ENCODE data around the gene PLEKHA7. TPM values are rescaled to one million over a fixed set of nuclear protein-coding genes. Genes with fewer than 3 reads are reported as not detected.

Gene PLEKHA7
- polyA plus RNA-seq, 1 experiment, result 0.05 TPM

DNA sequence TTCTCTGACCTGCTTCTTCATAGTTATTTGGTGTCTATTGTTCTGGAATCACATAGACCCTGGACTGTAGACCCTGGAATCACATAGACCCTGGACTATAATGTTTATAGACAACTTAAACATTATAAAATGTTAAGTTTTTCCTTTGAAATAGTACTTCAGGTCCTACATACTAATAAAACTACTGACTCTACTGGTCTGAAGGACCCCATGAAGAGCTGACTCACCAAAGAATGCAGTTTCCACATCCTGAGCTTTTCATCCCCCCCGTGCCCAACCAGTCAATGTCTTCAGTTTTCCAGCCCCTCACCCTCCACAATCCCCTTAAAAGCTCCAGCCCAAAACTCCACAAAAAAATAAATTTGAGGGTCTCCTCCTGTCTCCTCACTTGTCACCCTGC lies 6.6 kb upstream of the PLEKHA7 start:
- Histone ChIP-seq H3K27ac (ENCODE audit: low read depth, low read length) (no peak overlapping the region), H3K27me3 (ENCODE audit: control insufficient read depth, insufficient read depth, low read length) (peaks cover 9% of the 10 kb centered on the region), H3K9me3 (ENCODE audit: control insufficient read depth, insufficient read depth, low read length) (no peaks in the 10 kb centered on the region), H3K4me3 (ENCODE audit: low read depth, low read length) (no peak overlapping the region)
- no peak for DNase-seq (ENCODE audit: low read depth, low spot score)
- TF ChIP-seq, protein P1, sequence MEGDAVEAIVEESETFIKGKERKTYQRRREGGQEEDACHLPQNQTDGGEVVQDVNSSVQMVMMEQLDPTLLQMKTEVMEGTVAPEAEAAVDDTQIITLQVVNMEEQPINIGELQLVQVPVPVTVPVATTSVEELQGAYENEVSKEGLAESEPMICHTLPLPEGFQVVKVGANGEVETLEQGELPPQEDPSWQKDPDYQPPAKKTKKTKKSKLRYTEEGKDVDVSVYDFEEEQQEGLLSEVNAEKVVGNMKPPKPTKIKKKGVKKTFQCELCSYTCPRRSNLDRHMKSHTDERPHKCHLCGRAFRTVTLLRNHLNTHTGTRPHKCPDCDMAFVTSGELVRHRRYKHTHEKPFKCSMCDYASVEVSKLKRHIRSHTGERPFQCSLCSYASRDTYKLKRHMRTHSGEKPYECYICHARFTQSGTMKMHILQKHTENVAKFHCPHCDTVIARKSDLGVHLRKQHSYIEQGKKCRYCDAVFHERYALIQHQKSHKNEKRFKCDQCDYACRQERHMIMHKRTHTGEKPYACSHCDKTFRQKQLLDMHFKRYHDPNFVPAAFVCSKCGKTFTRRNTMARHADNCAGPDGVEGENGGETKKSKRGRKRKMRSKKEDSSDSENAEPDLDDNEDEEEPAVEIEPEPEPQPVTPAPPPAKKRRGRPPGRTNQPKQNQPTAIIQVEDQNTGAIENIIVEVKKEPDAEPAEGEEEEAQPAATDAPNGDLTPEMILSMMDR (IDR thresholded peaks at IDR 0.05; ENCODE audit: low read depth, low read length), result no peak
- ChIA-PET CTCF (no interaction called here), POLR2A (no interaction called here)

DNA sequence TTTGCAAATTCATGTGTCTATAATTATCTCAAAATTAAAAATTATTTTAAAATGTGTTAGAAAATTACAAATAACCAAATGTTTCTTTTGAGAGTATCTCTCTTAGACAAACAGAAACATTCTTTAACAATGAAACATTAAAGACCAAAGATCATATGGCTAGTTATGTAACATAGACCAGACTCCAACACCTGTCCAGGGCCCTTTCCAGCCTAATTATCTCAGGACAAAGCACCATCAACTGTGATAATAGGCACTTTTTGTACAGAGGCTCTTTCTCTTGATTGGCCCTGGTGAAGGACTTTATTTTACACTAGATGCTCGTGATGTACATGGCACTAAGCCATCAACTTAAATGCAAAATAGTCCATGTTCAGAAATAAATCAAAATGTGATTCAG lies 5.0 kb upstream of the PLEKHA7 start:
- DNase-seq (ENCODE audit: low read depth, low spot score), result no peak
- ChIA-PET POLR2A (no interaction called here), CTCF (no interaction called here)
- peaks cover 21% of the 10 kb centered on the region for H3K27me3 ChIP-seq (ENCODE audit: control insufficient read depth, insufficient read depth, low read length)
- H3K27ac ChIP-seq (ENCODE audit: low read depth, low read length), result no peak overlapping the region
- TF ChIP-seq, protein P1 (IDR thresholded peaks at IDR 0.05; ENCODE audit: low read depth, low read length), result no peak
- H3K4me3 ChIP-seq (ENCODE audit: low read depth, low read length), result no peak overlapping the region
- no peaks in the 10 kb centered on the region; the same call in 1 of the 2 replicates for H3K9me3 ChIP-seq (ENCODE audit: control insufficient read depth, insufficient read depth, low read length)

DNA sequence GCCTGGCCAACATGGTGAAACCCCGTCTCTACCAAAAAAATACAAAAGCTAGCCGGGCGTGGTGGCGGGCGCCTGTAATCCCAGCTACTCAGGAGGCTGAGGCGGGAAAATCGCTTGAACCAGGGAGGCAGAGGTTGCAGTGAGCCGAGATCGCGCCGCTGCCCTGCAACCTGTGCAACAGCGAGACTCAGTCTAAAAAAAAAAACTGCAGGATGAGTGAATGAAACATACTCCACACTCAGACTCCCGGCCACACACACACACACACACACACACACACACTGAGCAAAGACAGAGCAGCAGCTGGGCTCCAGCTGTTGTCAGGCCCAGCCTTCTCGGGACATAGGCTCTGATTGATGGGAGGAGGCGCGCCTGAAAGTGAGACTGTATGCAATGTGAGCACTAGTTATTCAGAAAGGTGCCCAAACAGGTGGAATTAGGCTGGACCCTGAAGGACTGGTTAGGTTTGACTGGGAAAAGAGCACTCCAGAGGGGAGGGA lies 1.5 kb upstream of the PLEKHA7 start:
- POLR2A ChIA-PET, result interaction anchor here (0.7 kb wide), 1 partner anchor 356 kb away, joined by 3 read pairs; no protein-coding TSS in a partner anchor
- TF ChIP-seq, protein P1 (IDR thresholded peaks at IDR 0.05; ENCODE audit: low read depth, low read length), result no peak
- CTCF ChIA-PET, result interaction anchor here (1.2 kb wide), 1 partner anchor 227 kb away, joined by 3 read pairs; no protein-coding TSS in a partner anchor
- Histone ChIP-seq H3K4me3 (ENCODE audit: low read depth, low read length) (no peak overlapping the region), H3K9me3 (ENCODE audit: control insufficient read depth, insufficient read depth, low read length) (no peaks in the 10 kb centered on the region; the same call in 1 of the 2 replicates), H3K27me3 (ENCODE audit: control insufficient read depth, insufficient read depth, low read length) (peaks cover 46% of the 10 kb centered on the region), H3K27ac (ENCODE audit: low read depth, low read length) (no peak overlapping the region)
- peak; percentile 8 for DNase-seq (ENCODE audit: low read depth, low spot score)

DNA sequence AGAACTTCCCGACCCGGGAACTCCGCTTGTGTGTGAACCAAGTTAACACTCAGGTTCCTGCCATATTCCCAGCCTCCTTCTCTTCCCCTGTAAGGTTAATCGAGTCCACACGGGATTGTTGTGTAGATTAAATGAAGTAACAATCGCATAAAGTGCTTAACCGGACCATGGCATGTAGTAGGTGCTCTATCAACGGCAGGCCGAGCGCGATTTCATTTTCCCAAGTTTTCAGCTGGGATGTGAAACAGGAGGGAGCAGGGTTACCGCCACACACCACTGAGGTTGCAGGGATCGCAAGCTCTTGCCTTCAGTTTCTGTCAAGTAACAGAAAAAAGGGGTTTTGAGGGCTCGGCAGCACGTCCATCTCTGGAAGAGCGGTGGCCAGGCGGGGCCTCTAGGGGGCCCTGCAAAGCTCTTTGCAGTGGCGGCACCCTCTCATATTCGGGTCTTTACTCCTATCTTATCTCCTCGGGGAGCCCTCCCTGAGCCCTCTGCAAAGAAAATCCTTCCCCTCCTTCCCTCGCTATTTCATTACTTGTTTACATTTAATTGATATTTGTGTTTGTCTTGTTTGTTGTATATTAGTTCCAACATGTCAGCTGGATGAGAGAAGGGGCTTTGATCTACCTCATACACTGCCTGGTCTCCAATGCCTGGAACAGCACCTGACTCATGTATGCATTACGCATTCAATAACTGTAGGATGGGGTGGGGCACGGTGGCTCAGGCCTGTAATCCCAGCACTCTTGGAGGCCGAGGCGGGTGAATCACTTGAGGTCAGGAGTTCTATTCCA lies 816 bp upstream of the PLEKHA7 start:
- H3K9me3 ChIP-seq (ENCODE audit: control insufficient read depth, insufficient read depth, low read length), result no peaks in the 10 kb centered on the region; the same call in 1 of the 2 replicates
- no peak overlapping the region for H3K27ac ChIP-seq (ENCODE audit: low read depth, low read length)
- H3K27me3 ChIP-seq (ENCODE audit: control insufficient read depth, insufficient read depth, low read length), result peaks cover 46% of the 10 kb centered on the region
- POLR2A ChIA-PET, result interaction anchor here (0.7 kb wide), 1 partner anchor 356 kb away, joined by 3 read pairs; no protein-coding TSS in a partner anchor
- TF ChIP-seq, protein P1 (IDR thresholded peaks at IDR 0.05; ENCODE audit: low read depth, low read length), result peak; percentile 18; the same call in 1 of the 2 replicates
- no peak overlapping the region for H3K4me3 ChIP-seq (ENCODE audit: low read depth, low read length)
- DNase-seq (ENCODE audit: low read depth, low spot score), result no peak
- CTCF ChIA-PET, result interaction anchor here (0.9 to 1.2 kb wide), 2 partner anchors 48 to 227 kb away, joined by 3 to 4 read pairs; no protein-coding TSS in a partner anchor

All from AG04450 (cell line).